ENCODE results near the gene SLC9A8.

DNA sequence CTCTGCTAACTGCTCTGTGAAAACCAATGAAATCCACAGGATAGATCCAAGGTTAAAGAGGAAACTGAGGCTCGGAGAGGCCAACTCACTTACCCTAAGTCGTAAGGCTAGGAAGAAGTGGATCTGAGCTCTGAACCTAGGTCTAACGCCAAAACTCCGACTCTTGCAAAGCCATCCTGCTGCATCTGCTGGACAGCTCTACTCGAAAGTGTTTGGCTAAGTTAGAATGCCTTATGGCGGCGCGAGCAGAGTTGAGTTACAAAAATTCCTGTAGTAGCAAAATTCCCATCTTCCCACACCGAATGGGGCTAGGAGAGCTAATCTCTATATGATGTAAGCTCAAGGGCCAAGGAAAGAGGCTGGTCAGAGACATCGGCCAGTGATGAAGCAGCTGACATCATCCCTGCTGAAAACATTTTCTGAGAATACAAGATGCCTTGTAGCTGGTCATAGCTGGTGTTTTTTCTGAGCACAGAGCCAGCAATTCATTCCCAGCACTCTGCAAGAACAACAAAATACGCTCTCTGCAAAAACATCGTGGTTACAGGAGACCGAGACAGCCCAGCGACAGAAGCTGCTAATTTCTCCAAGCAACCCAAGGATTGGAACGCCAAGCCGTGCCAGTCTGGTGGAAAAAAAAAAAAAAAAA is 100.9 kb downstream of the SLC9A8 start:
- TF ChIP-seq, protein P1, sequence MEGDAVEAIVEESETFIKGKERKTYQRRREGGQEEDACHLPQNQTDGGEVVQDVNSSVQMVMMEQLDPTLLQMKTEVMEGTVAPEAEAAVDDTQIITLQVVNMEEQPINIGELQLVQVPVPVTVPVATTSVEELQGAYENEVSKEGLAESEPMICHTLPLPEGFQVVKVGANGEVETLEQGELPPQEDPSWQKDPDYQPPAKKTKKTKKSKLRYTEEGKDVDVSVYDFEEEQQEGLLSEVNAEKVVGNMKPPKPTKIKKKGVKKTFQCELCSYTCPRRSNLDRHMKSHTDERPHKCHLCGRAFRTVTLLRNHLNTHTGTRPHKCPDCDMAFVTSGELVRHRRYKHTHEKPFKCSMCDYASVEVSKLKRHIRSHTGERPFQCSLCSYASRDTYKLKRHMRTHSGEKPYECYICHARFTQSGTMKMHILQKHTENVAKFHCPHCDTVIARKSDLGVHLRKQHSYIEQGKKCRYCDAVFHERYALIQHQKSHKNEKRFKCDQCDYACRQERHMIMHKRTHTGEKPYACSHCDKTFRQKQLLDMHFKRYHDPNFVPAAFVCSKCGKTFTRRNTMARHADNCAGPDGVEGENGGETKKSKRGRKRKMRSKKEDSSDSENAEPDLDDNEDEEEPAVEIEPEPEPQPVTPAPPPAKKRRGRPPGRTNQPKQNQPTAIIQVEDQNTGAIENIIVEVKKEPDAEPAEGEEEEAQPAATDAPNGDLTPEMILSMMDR (IDR thresholded peaks at IDR 0.05), result no peak
- TF ChIP-seq POLR2A (IDR thresholded peaks at IDR 0.05) (no peak), EP300 (IDR thresholded peaks at IDR 0.05) (no peak), POLR2AphosphoS5 (IDR thresholded peaks at IDR 0.05) (no peak)

Data from stomach (tissue), 4 donors.